HepG2 (cell line): ENCODE results near the gene COMT. TPM values are rescaled to one million over a fixed set of nuclear protein-coding genes. Genes with fewer than 3 reads are reported as not detected.

Source experiments
- ARID2 ChIP-seq: sonication (generic); formaldehyde crosslinking; IDR thresholded peaks from 2 replicates; pipeline ENCODE4 v1.8.1; 2022; ENCODE audit warnings: mild to moderate bottlenecking, missing genetic modification reagents, borderline replicate concordance
- E2F2 ChIP-seq: sonication (generic); formaldehyde crosslinking; IDR thresholded peaks from 2 replicates; pipeline ENCODE4 v1.4.0; 2020; ENCODE audit warnings: missing genetic modification reagents, borderline replicate concordance
- ETV6 ChIP-seq: sonication (generic); formaldehyde crosslinking; conservative IDR thresholded peaks from 2 replicates; pipeline ENCODE4 v1.4.0; 2020; ENCODE audit warnings: missing genetic modification reagents
- HINFP ChIP-seq: sonication (generic); formaldehyde crosslinking; IDR thresholded peaks from 2 replicates; pipeline ENCODE4 v1.4.0; 2020; ENCODE audit warnings: low read depth, mild to moderate bottlenecking, missing genetic modification reagents
- MED8 ChIP-seq: sonication (generic); formaldehyde crosslinking; IDR thresholded peaks from 2 replicates; pipeline ENCODE4 v1.8.1; 2023; ENCODE audit warnings: mild to moderate bottlenecking, missing genetic modification reagents; ENCODE audit not compliant: insufficient replicate concordance
- POLR2AphosphoS2 ChIP-seq: IDR thresholded peaks from 2 replicates; pipeline ENCODE4 v1.6.1; 2011; ENCODE audit warnings: low read depth, low read length, improper control_type of control experiment
- PPARG ChIP-seq: conservative IDR thresholded peaks from 2 replicates; pipeline ENCODE4 v1.6.1; 2016; ENCODE audit warnings: missing biosample characterization, missing genetic modification reagents
- REL ChIP-seq: sonication (generic); formaldehyde crosslinking; conservative IDR thresholded peaks from 2 replicates; pipeline ENCODE4 v1.8.0; 2022; ENCODE audit warnings: mild to moderate bottlenecking, missing genetic modification reagents, moderate library complexity
- TCF7 ChIP-seq: sonication (generic); IDR thresholded peaks from 2 replicates; pipeline ENCODE4 v1.6.1; 2016; ENCODE audit warnings: antibody characterized with exemption, low read depth
- THRA ChIP-seq: sonication (generic); formaldehyde crosslinking; IDR thresholded peaks from 2 replicates; pipeline ENCODE4 v1.4.0; 2020; ENCODE audit warnings: missing genetic modification reagents, borderline replicate concordance
- TSC22D2 ChIP-seq: sonication (generic); formaldehyde crosslinking; IDR thresholded peaks from 2 replicates; pipeline ENCODE4 v1.5.1; 2020; ENCODE audit warnings: missing genetic modification reagents, mild to moderate bottlenecking, borderline replicate concordance
- ZBTB14 ChIP-seq: sonication (generic); formaldehyde crosslinking; IDR thresholded peaks from 2 replicates; pipeline ENCODE4 v1.4.0; 2020; ENCODE audit warnings: missing genetic modification reagents
- ZFP82 ChIP-seq: sonication (generic); formaldehyde crosslinking; IDR thresholded peaks from 2 replicates; pipeline ENCODE4 v1.5.1; 2020; ENCODE audit warnings: mild to moderate bottlenecking, missing genetic modification reagents, borderline replicate concordance
- ZNF430 ChIP-seq: sonication (generic); formaldehyde crosslinking; IDR thresholded peaks from 2 replicates; pipeline ENCODE4 v1.9.0; 2021; ENCODE audit warnings: mild to moderate bottlenecking, missing genetic modification reagents
- ZNF484 ChIP-seq: sonication (generic); formaldehyde crosslinking; IDR thresholded peaks from 2 replicates; pipeline ENCODE4 v1.5.1; 2020; ENCODE audit warnings: mild to moderate bottlenecking, low read depth, missing genetic modification reagents, borderline replicate concordance
- ZNF629 ChIP-seq: sonication (generic); formaldehyde crosslinking; conservative IDR thresholded peaks from 2 replicates; pipeline ENCODE4 v1.5.0; 2020; ENCODE audit warnings: missing genetic modification reagents
- ZNF777 ChIP-seq: sonication (generic); formaldehyde crosslinking; IDR thresholded peaks from 2 replicates; pipeline ENCODE4 v1.4.0; 2020; ENCODE audit warnings: missing genetic modification reagents
- ZSCAN9 ChIP-seq: IDR thresholded peaks from 2 replicates; pipeline ENCODE4 v1.6.1; 2016; ENCODE audit warnings: borderline replicate concordance
- polyA plus RNA-seq, 8 experiments: library from polyadenylated mRNA; depleted of rRNA in 3 of 8; stranded (reverse) in 7 of 8; unstranded in 1 of 8; fragments of >200 nt; fragmentation: Illumina TruSeq in 4 of 8; extraction: Trizol in 4 of 8; gene quantifications; 2 replicates each; pipeline versions ENCODE4 v1.2.1 to v1.2.3, GENCODE V29; 2011 to 2016; ENCODE audit warnings: low read depth in 4 of 8, missing spikeins in 1 of 8, mixed read lengths in 1 of 8; ENCODE audit not compliant: insufficient read depth in 1 of 8
- total RNA-seq, 5 experiments: library from RNA; depleted of rRNA; stranded (reverse); fragments of >200 nt; fragmentation: Illumina TruSeq; extraction: Trizol; gene quantifications; 2 replicates each; pipeline ENCODE4 v1.2.3, GENCODE V29; 2016; ENCODE audit warnings: low read depth in 1 of 5
- TF ChIP-seq, protein P1 (sequence below), 2 experiments: sonication (generic) in 1 of 2; formaldehyde crosslinking in 1 of 2; IDR thresholded peaks; 2 replicates each; pipeline versions ENCODE4 v1.4.0 to v1.6.1; 2018 to 2020; ENCODE audit warnings: missing genetic modification reagents in 2 of 2, borderline replicate concordance in 1 of 2, low read depth in 1 of 2, mild to moderate bottlenecking in 1 of 2, missing biosample characterization in 1 of 2
- TF ChIP-seq, protein P2 (sequence below): sonication (generic); formaldehyde crosslinking; IDR thresholded peaks from 2 replicates; pipeline ENCODE4 v1.4.0; 2020; ENCODE audit warnings: missing genetic modification reagents, low read depth, mild to moderate bottlenecking, borderline replicate concordance

COMT gene
- total and polyA plus RNA-seq, 2 of the 13 experiments (the other 11 are each of a cell fraction or from before 2014, with no cell fraction given): 156 to 162 TPM

DNA sequence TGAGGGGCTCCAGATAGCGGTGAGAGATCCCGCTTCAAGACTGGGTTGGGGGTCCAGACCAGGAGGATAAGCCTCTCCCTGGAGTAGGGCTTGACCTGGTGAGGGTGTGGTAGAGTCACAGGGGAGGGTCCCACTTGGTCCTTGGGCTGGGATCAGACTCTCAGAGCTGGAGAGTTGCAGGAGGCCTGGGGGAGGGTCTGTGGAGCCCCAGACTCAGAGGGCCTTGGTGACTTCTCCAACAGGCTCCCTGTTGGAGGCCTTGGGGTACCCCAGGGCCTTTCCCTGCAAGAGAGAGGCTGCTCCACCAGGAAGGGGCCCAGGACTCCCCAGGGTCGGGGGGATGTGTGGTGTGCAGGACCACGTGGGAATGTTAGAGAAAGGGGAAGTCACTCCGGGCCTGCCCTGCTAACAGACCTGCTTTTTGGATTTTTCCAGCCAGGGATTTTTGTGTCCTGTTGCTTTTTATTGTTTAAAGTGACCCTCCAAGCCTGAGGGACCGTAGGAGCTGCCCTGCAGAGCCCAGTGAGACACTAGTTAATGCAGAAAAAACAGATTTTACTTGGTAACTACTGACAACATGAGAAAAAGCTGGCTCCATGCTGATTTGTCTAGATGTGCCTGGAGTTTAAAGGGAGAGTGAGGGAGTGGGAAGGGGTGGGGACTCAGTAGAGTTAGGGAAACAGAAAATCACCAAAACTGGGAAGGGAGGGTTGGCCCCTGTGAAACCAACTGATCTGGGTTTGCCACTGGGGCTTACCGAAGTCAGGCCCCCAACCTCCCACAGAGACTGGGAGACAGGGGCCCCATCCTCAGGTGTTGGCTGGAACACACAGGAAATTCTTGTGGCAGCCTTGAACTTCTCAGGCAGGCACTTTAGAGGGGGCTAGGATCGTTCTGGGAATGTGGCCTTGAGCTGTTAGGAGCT lies 847 bp downstream of the COMT start (continued):
- TF ChIP-seq POLR2AphosphoS2 (no peak), TSC22D2 (CRISPR knock-in tag) (no peak), PPARG (CRISPR knock-in tag) (no peak), ZBTB14 (CRISPR knock-in tag) (no peak), ETV6 (CRISPR knock-in tag) (no peak), ZNF430 (CRISPR knock-in tag) (no peak), MED8 (no peak), TCF7 (no peak), ZSCAN9 (CRISPR knock-in tag) (0 out of 2 replicates have a peak, but pooled peaks have one; percentile 19), ZNF777 (CRISPR knock-in tag) (no peak), ZNF629 (CRISPR knock-in tag) (no peak), ZNF484 (no peak), REL (CRISPR knock-in tag) (no peak), ZFP82 (CRISPR knock-in tag) (peak; percentile 70; the same call in 1 of the 2 replicates), ARID2 (CRISPR knock-in tag) (no peak), HINFP (no peak), THRA (CRISPR knock-in tag) (no peak), E2F2 (CRISPR knock-in tag) (no peak)
- TF ChIP-seq, protein P1, sequence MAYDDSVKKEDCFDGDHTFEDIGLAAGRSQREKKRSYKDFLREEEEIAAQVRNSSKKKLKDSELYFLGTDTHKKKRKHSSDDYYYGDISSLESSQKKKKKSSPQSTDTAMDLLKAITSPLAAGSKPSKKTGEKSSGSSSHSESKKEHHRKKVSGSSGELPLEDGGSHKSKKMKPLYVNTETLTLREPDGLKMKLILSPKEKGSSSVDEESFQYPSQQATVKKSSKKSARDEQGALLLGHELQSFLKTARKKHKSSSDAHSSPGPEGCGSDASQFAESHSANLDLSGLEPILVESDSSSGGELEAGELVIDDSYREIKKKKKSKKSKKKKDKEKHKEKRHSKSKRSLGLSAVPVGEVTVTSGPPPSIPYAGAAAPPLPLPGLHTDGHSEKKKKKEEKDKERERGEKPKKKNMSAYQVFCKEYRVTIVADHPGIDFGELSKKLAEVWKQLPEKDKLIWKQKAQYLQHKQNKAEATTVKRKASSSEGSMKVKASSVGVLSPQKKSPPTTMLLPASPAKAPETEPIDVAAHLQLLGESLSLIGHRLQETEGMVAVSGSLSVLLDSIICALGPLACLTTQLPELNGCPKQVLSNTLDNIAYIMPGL (CRISPR knock-in tag; IDR thresholded peaks at IDR 0.05; ENCODE audit: borderline replicate concordance in 1 of 2, low read depth in 1 of 2): peak in 1 of 2 experiments; percentile 20; a peak in 1 of 4 replicates
- TF ChIP-seq, protein P2, sequence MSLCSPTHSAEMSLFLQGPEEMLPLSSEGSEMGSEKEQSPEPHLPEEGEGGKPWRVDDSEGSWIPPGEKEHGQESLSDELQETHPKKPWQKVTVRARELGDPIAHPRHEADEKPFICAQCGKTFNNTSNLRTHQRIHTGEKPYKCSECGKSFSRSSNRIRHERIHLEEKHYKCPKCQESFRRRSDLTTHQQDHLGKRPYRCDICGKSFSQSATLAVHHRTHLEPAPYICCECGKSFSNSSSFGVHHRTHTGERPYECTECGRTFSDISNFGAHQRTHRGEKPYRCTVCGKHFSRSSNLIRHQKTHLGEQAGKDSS (CRISPR knock-in tag): no peak
